Tibial nerve (tissue), 4 donors: Measurements from ENCODE around the gene AHCYL1. TPM values are rescaled to one million over a fixed set of nuclear protein-coding genes. Genes with fewer than 3 reads are reported as not detected.
"Not testable (repeated sequence)": the region's sequence is repeated elsewhere in the genome, so short reads cannot be mapped to it uniquely, and the experiment has no call there.

ENCODE experiments used
- DNase-seq, 2 donors: peaks; one replicate each; pipeline ENCODE4 v3.0.0-alpha.2; 2019; ENCODE audit warnings: low spot score in 2 of 2
- H3K27ac ChIP-seq, 4 donors: fragments of 200-600 bp; sonication (generic) in 3 of 4; one replicate each; pipeline ENCODE4 v1.5.1; 2017 to 2019; ENCODE audit warnings: mild to moderate bottlenecking in 1 of 4
- H3K27me3 ChIP-seq, 2 donors: fragments of 200-600 bp; sonication (generic) in 1 of 2; one replicate each; pipeline versions ENCODE4 v1.5.1 to v1.6.0; 2017 to 2019
- H3K36me3 ChIP-seq, 3 donors: fragments of 200-600 bp; sonication (generic); one replicate each; pipeline ENCODE4 v1.5.1; 2018 to 2019
- H3K4me1 ChIP-seq, 4 donors: fragments of 200-600 bp; sonication (generic) in 3 of 4; one replicate each; pipeline ENCODE4 v1.5.1; 2017 to 2019
- H3K4me3 ChIP-seq, 4 donors: fragments of 200-600 bp; sonication (generic) in 3 of 4; one replicate each; pipeline ENCODE4 v1.5.1; 2017 to 2019; ENCODE audit warnings: mild to moderate bottlenecking in 1 of 4, moderate library complexity in 1 of 4
- H3K9me3 ChIP-seq, 4 donors: fragments of 200-600 bp; sonication (generic) in 3 of 4; one replicate each; pipeline ENCODE4 v1.5.1; 2017 to 2019
- EP300 ChIP-seq, 2 donors: sonication (generic); formaldehyde crosslinking; IDR thresholded peaks; one replicate each; pipeline ENCODE4 v1.6.1; 2017; ENCODE audit warnings: antibody characterized with exemption in 2 of 2, mild to moderate bottlenecking in 1 of 2
- POLR2A ChIP-seq, 2 donors: fragments of 450-650 bp; IDR thresholded peaks; one replicate each; pipeline ENCODE4 v1.6.1; 2017; ENCODE audit warnings: antibody characterized with exemption in 2 of 2, mild to moderate bottlenecking in 2 of 2, moderate library complexity in 2 of 2
- WGBS, 2 donors: methylation state at CpG; one replicate each; pipeline ENCODE4 v1.1.5; 2018; 5-methylcytosine and 5-hydroxymethylcytosine counted together
- total RNA-seq, 4 donors: library from RNA; depleted of rRNA; stranded (reverse); fragments of >200 nt; gene quantifications; one replicate each; pipeline ENCODE4 v1.1.0, GENCODE V29; 2016
- TF ChIP-seq, protein P1 (sequence below), 5 experiments: fragments of 200-600 bp in 3 of 5; fragments of 450-650 bp in 2 of 5; sonication (generic) in 3 of 5; IDR thresholded peaks; one replicate each; pipeline ENCODE4 v1.5.1; 2016 to 2019; ENCODE audit warnings: antibody characterized with exemption in 5 of 5, mild to moderate bottlenecking in 3 of 5, moderate library complexity in 2 of 5

AHCYL1 gene
- total RNA-seq, 4 donors from 2014 or later: 45.4 to 76.3 (median 55.6) TPM

DNA sequence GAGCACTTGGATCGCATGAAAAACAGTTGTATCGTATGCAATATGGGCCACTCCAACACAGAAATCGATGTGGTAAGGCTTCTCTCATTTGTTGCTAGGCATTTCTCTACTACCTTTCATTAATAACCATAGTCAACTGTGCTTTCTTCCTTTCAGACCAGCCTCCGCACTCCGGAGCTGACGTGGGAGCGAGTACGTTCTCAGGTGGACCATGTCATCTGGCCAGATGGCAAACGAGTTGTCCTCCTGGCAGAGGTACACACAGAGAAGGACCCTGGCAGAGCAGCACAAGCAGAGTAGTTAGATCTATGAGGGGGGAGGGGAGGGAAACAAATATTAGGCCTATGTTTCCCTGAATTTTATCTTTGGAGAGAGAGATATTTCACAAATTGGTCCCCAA lies 33.8 kb downstream of the AHCYL1 start:
- 94% methylated on average over 9 of the region's 9 CpGs for WGBS, 2 donors

DNA sequence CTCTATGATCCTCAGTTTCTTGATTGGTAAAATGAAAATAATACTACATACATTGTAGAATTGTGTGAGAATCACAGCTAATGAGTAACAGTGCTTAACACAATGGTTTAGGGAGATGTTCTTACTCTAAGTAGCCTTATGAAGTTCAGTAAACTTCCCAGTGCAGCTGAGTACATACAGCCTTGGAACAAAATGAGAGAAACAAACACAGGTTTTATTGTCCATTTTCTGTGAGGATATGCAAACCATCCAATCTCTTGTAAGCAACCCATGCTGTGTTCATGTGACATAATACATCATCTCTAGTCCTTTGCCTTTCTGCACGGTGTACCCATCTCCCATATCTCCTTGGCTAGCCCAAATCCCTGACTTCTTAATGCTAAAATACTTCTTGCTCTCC lies 35.2 kb downstream of the AHCYL1 start:
- Histone ChIP-seq H3K4me3 (no peak overlapping the region), H3K27me3 (no peaks in the 10 kb centered on the region), H3K36me3 (peaks cover 0 to 99% (median 47%) of the 10 kb centered on the region in 3 donors), H3K4me1 (no peaks in the 10 kb centered on the region), H3K9me3 (no peaks in the 10 kb centered on the region), H3K27ac (no peak overlapping the region)
- DNase-seq: no peak
- TF ChIP-seq EP300 (IDR thresholded peaks at IDR 0.05) (no peak), POLR2A (IDR thresholded peaks at IDR 0.05) (no peak)
- TF ChIP-seq, protein P1, sequence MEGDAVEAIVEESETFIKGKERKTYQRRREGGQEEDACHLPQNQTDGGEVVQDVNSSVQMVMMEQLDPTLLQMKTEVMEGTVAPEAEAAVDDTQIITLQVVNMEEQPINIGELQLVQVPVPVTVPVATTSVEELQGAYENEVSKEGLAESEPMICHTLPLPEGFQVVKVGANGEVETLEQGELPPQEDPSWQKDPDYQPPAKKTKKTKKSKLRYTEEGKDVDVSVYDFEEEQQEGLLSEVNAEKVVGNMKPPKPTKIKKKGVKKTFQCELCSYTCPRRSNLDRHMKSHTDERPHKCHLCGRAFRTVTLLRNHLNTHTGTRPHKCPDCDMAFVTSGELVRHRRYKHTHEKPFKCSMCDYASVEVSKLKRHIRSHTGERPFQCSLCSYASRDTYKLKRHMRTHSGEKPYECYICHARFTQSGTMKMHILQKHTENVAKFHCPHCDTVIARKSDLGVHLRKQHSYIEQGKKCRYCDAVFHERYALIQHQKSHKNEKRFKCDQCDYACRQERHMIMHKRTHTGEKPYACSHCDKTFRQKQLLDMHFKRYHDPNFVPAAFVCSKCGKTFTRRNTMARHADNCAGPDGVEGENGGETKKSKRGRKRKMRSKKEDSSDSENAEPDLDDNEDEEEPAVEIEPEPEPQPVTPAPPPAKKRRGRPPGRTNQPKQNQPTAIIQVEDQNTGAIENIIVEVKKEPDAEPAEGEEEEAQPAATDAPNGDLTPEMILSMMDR (IDR thresholded peaks at IDR 0.05): no peak
- WGBS, 2 donors: 68 to 79% methylated on average over 1 of the region's 1 CpG

More for the DNA sequence above, 33.8 kb downstream of the AHCYL1 start:
- Histone ChIP-seq H3K27ac (no peak overlapping the region), H3K9me3 (no peaks in the 10 kb centered on the region), H3K36me3 (peaks cover 0 to 100% (median 47%) of the 10 kb centered on the region in 3 donors), H3K4me3 (no peak overlapping the region), H3K27me3 (no peaks in the 10 kb centered on the region), H3K4me1 (no peaks in the 10 kb centered on the region)
- TF ChIP-seq EP300 (IDR thresholded peaks at IDR 0.05) (no peak), POLR2A (IDR thresholded peaks at IDR 0.05) (no peak)
- TF ChIP-seq, protein P1 (IDR thresholded peaks at IDR 0.05): no peak
- no peak for DNase-seq

DNA sequence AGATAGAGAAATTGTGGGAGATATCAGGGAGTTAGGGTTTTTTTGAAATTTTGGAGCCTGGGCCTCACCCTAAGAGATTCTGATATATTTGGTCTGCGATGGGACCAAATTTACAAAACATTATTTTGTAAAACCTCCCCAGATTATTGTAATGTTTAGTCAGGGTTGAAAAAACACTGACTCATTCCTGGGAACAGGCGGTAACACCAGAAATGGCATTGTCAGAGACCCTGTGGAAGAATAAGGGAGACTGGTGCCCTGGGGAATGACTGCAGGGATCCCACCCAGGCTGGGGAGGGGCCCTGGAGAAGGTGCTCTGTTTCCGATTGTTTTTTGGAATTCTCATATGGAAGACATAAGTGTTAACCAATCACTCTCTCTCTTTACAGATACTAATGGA lies 36.7 kb downstream of the AHCYL1 start:
- no peaks in the 10 kb centered on the region for H3K27me3 ChIP-seq
- H3K4me1 ChIP-seq: no peaks in the 10 kb centered on the region
- H3K4me3 ChIP-seq: no peak overlapping the region
- no peak for DNase-seq
- no peaks in the 10 kb centered on the region for H3K9me3 ChIP-seq
- H3K27ac ChIP-seq: no peak overlapping the region
- WGBS, 2 donors: 76 to 82% methylated on average over 3 of the region's 3 CpGs
- H3K36me3 ChIP-seq: peaks cover 0 to 93% (median 46%) of the 10 kb centered on the region in 3 donors
- TF ChIP-seq EP300 (IDR thresholded peaks at IDR 0.05) (no peak), POLR2A (IDR thresholded peaks at IDR 0.05) (no peak)
- TF ChIP-seq, protein P1 (IDR thresholded peaks at IDR 0.05): no peak

DNA sequence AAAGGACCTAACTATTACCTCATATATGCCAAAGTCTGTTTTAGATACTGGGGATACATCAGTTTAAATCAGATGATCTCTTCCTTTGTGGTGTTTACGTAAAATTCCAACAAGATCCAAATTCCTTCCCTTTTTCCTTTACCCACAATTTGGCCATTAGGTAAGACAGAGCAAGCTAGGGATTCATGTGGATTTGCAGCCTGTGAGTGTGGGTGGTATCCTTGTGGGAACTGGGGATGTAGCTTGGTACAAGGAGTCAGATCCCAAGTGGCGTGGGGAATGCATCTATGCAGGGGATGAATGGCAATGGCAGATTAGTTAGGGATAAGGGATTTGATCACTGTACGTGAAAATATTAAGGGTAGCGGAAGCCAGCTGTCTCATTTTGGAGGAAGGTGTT lies 40.0 kb downstream of the AHCYL1 start:
- 84 to 88% methylated on average over 4 of the region's 4 CpGs for WGBS, 2 donors
- H3K27ac ChIP-seq: no peak overlapping the region
- no peaks in the 10 kb centered on the region for H3K9me3 ChIP-seq
- no peak for DNase-seq
- H3K27me3 ChIP-seq: no peaks in the 10 kb centered on the region
- TF ChIP-seq EP300 (IDR thresholded peaks at IDR 0.05) (no peak), POLR2A (IDR thresholded peaks at IDR 0.05) (no peak)
- TF ChIP-seq, protein P1 (IDR thresholded peaks at IDR 0.05): no peak
- no peaks in the 10 kb centered on the region for H3K4me1 ChIP-seq
- H3K36me3 ChIP-seq: peaks cover 0 to 60% (median 13%) of the 10 kb centered on the region in 3 donors
- H3K4me3 ChIP-seq: no peak overlapping the region

DNA sequence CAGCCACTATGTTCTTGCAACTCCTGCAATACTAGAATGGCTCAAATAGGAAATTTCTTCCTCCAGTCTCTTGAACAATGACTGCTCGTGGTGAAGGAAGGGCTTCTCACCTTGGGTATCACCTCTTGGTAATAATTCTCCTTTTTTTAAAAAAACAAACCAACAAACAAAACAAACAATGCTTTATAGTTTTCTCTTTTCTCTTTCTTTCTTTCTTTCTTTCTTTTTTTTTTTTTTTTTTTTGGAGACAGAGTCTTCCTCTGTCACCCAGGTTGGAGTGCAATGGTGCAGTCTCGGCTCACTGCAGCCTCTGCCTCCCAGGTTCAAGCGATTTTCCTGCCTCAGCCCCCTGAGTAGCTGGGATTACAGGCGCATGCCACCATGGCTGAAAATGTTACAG lies 46.1 kb downstream of the AHCYL1 start:
- Histone ChIP-seq H3K4me1 (peaks cover 0 to 13% (median 5%) of the 10 kb centered on the region in 4 donors), H3K4me3 (peak overlapping the region in 1 of 4 donors; percentile 19)
- WGBS, 2 donors: 79 to 81% methylated on average over 4 of the region's 4 CpGs
- H3K27ac ChIP-seq, H3K27me3 ChIP-seq, DNase-seq, H3K9me3 ChIP-seq, H3K36me3 ChIP-seq: not testable (repeated sequence)

DNA sequence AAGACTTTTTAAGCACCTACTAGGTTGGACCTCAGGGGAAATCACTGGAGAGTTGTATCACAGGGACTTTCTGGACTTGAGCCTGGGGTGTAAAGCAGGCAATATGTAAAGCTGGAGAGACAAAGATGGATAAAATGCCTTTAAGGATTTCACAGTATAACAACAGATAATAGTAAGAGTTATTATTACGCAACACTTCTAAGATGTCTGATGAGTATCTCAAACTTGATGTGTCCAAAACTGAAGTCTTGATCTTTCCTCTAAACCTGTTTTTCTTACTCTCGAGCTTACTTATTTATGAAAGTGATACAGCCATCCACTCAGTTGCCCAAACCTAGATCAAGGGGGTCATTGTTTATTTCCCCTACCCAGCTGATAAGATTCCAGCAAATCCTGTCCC lies 47.8 kb downstream of the AHCYL1 start:
- Histone ChIP-seq H3K4me1 (peaks cover 0 to 28% (median 9%) of the 10 kb centered on the region in 4 donors), H3K27me3 (no peaks in the 10 kb centered on the region), H3K36me3 (no peaks in the 10 kb centered on the region), H3K9me3 (no peaks in the 10 kb centered on the region), H3K27ac (no peak overlapping the region), H3K4me3 (no peak overlapping the region)
- no peak for DNase-seq
- TF ChIP-seq POLR2A (IDR thresholded peaks at IDR 0.05): no peak
- TF ChIP-seq, protein P1 (IDR thresholded peaks at IDR 0.05): no peak
- no peak for TF ChIP-seq EP300 (IDR thresholded peaks at IDR 0.05)
- WGBS, 2 donors: 91 to 96% methylated on average over 2 of the region's 2 CpGs
